IPS-11a (cell line): ENCODE measurements around the gene CXCL10.
"Not testable (repeated sequence)": the region's sequence is repeated elsewhere in the genome, so short reads cannot be mapped to it uniquely, and the experiment has no call there.

ENCODE experiments used
- H3K4me3 ChIP-seq: one replicate; pipeline ENCODE4 v1.5.1; 2013; ENCODE audit warnings: low read depth, low read length, control low read depth

CXCL10 gene

GRCh38 chr4:76029300-76029699 lies 6.0 kb upstream of the CXCL10 start:
- H3K4me3 ChIP-seq: no peak overlapping the region

GRCh38 chr4:76028350-76028765 lies 5.1 kb upstream of the CXCL10 start:
- no peak overlapping the region for H3K4me3 ChIP-seq

- H3K4me3 ChIP-seq: no peak overlapping the region
Measured at GRCh38 chr4:76024065-76024464, 768 bp upstream of the CXCL10 start.

GRCh38 chr4:76022677-76023076 lies 620 bp downstream of the CXCL10 start:
- H3K4me3 ChIP-seq: no peak overlapping the region

- no peak overlapping the region for H3K4me3 ChIP-seq
Measured at GRCh38 chr4:76022031-76022430, 1.3 kb downstream of the CXCL10 start.

- H3K4me3 ChIP-seq: no peak overlapping the region
Measured at GRCh38 chr4:76017056-76017686, 6.1 kb downstream of the CXCL10 start.

GRCh38 chr4:76016393-76016792 lies 6.9 kb downstream of the CXCL10 start:
- H3K4me3 ChIP-seq: no peak overlapping the region

- H3K4me3 ChIP-seq: no peak overlapping the region
Measured at GRCh38 chr4:76013540-76013939, 9.8 kb downstream of the CXCL10 start.

- no peak overlapping the region for H3K4me3 ChIP-seq
Measured at GRCh38 chr4:76012388-76012801, 10.9 kb downstream of the CXCL10 start.

- H3K4me3 ChIP-seq: no peak overlapping the region
Measured at GRCh38 chr4:76011700-76012387, 11.5 kb downstream of the CXCL10 start.

- no peak overlapping the region for H3K4me3 ChIP-seq
Measured at GRCh38 chr4:76011018-76011670, 12.2 kb downstream of the CXCL10 start.

GRCh38 chr4:76010576-76010975 lies 12.7 kb downstream of the CXCL10 start:
- no peak overlapping the region for H3K4me3 ChIP-seq

- H3K4me3 ChIP-seq: no peak overlapping the region
Measured at GRCh38 chr4:76009311-76009710, 14.0 kb downstream of the CXCL10 start.

GRCh38 chr4:76007089-76007862 lies 16.0 kb downstream of the CXCL10 start, which contains the start of gene CXCL9:
TSS of gene CXCL9 (minus strand) at chr4:76007509. CDS start at chr4:76007449, 60 bp downstream.
- H3K4me3 ChIP-seq: no peak within 1 kb of the TSS

GRCh38 chr4:76003620-76004019 lies 19.7 kb downstream of the CXCL10 start:
- H3K4me3 ChIP-seq: no peak overlapping the region

- no peak overlapping the region for H3K4me3 ChIP-seq
Measured at GRCh38 chr4:76003035-76003434, 20.3 kb downstream of the CXCL10 start.

GRCh38 chr4:76002176-76002575 lies 21.1 kb downstream of the CXCL10 start:
- no peak overlapping the region for H3K4me3 ChIP-seq

GRCh38 chr4:76001700-76002099 lies 21.6 kb downstream of the CXCL10 start:
- no peak overlapping the region for H3K4me3 ChIP-seq

- no peak overlapping the region for H3K4me3 ChIP-seq
Measured at GRCh38 chr4:76000279-76000678, 23.0 kb downstream of the CXCL10 start.

GRCh38 chr4:75998525-75999147 lies 24.7 kb downstream of the CXCL10 start:
- not testable (repeated sequence) for H3K4me3 ChIP-seq

- H3K4me3 ChIP-seq: no peak overlapping the region
Measured at GRCh38 chr4:75997946-75998345, 25.4 kb downstream of the CXCL10 start.
